Glutamatergic neuron (in vitro differentiated cells): ENCODE data around the gene HOXD8. TPM values are rescaled to one million over a fixed set of nuclear protein-coding genes. Genes with fewer than 3 reads are reported as not detected.

Experiments
- DNase-seq: peaks from one replicate; pipeline ENCODE4 v3.0.0; 2022
- H3K27ac Mint-ChIP-seq: one replicate; pipeline ENCODE4 v1.8.0; 2020; ENCODE audit warnings: mild to moderate bottlenecking, mixed read lengths, inconsistent platforms; ENCODE audit not compliant: unreplicated experiment
- H3K27me3 Mint-ChIP-seq: one replicate; pipeline ENCODE4 v1.8.0; 2020; ENCODE audit warnings: mild to moderate bottlenecking, moderate library complexity, mixed read lengths, inconsistent platforms; ENCODE audit not compliant: unreplicated experiment
- H3K36me3 Mint-ChIP-seq: one replicate; pipeline ENCODE4 v1.8.0; 2020; ENCODE audit warnings: mild to moderate bottlenecking, mixed read lengths, inconsistent platforms; ENCODE audit not compliant: unreplicated experiment
- H3K4me1 Mint-ChIP-seq: one replicate; pipeline ENCODE4 v1.8.0; 2020; ENCODE audit warnings: mild to moderate bottlenecking, low read depth, mixed read lengths, inconsistent platforms; ENCODE audit not compliant: unreplicated experiment
- H3K4me3 Mint-ChIP-seq: one replicate; pipeline ENCODE4 v1.8.0; 2020; ENCODE audit warnings: mild to moderate bottlenecking, mixed read lengths, inconsistent platforms; ENCODE audit not compliant: unreplicated experiment
- H3K9me3 Mint-ChIP-seq: one replicate; pipeline ENCODE4 v1.8.0; 2020; ENCODE audit warnings: mild to moderate bottlenecking, moderate library complexity, mixed read lengths, inconsistent platforms; ENCODE audit not compliant: unreplicated experiment
- CTCF ChIP-seq: fragments of 200-600 bp; sonication (generic); IDR thresholded peaks from one replicate; pipeline ENCODE4 v1.5.0; 2021; ENCODE audit not compliant: partially characterized antibody, unreplicated experiment
- total RNA-seq: library from RNA; stranded (reverse); fragmentation: NEBNext Ultra II Directional; extraction: Animal tissue kit (Norgen Biotek cat#: 25700); gene quantifications from one replicate; pipeline ENCODE4 v1.2.1, GENCODE V29; 2021; ENCODE audit not compliant: unreplicated experiment

The HOXD8 gene
- total RNA-seq, 1 donor from 2014 or later, result 0.27 TPM

- peaks cover 4% of the 10 kb centered on the region for H3K36me3 Mint-ChIP-seq
- DNase-seq, result no peak
- no peak overlapping the region for H3K27ac Mint-ChIP-seq
- peaks cover 28% of the 10 kb centered on the region for H3K9me3 Mint-ChIP-seq
- H3K27me3 Mint-ChIP-seq, result peaks cover 52% of the 10 kb centered on the region
- no peak for TF ChIP-seq CTCF
- H3K4me1 Mint-ChIP-seq, result peaks cover 14% of the 10 kb centered on the region
- H3K4me3 Mint-ChIP-seq, result no peak overlapping the region
Observed at GRCh38 chr2:176095421-176095820, 34.1 kb upstream of the HOXD8 start.

- H3K4me3 Mint-ChIP-seq, result peak overlapping the region; percentile 75
- H3K27me3 Mint-ChIP-seq, result peaks cover 46% of the 10 kb centered on the region
- DNase-seq, result no peak
- H3K27ac Mint-ChIP-seq, result no peak overlapping the region
- H3K9me3 Mint-ChIP-seq, result peaks cover 24% of the 10 kb centered on the region
- H3K36me3 Mint-ChIP-seq, result peaks cover 4% of the 10 kb centered on the region
- no peak for TF ChIP-seq CTCF
- H3K4me1 Mint-ChIP-seq, result peaks cover 14% of the 10 kb centered on the region
Observed at GRCh38 chr2:176096243-176096985, 33.1 kb upstream of the HOXD8 start.

GRCh38 chr2:176096986-176097819 is 32.3 kb upstream of the HOXD8 start:
- peaks cover 43% of the 10 kb centered on the region for H3K27me3 Mint-ChIP-seq
- peaks cover 14% of the 10 kb centered on the region for H3K4me1 Mint-ChIP-seq
- H3K27ac Mint-ChIP-seq, result peak overlapping the region; percentile 22
- H3K9me3 Mint-ChIP-seq, result peaks cover 17% of the 10 kb centered on the region
- peak overlapping the region; percentile 82 for H3K4me3 Mint-ChIP-seq
- H3K36me3 Mint-ChIP-seq, result peaks cover 4% of the 10 kb centered on the region
- TF ChIP-seq CTCF, result peak; percentile 53
- peak; percentile 88 for DNase-seq

GRCh38 chr2:176097820-176098365 is 31.6 kb upstream of the HOXD8 start:
- Mint-ChIP-seq H3K27ac (peak overlapping the region; percentile 12), H3K4me1 (peaks cover 14% of the 10 kb centered on the region), H3K27me3 (peaks cover 49% of the 10 kb centered on the region), H3K9me3 (peaks cover 18% of the 10 kb centered on the region), H3K4me3 (peak overlapping the region; percentile 82), H3K36me3 (peaks cover 4% of the 10 kb centered on the region)
- no peak for TF ChIP-seq CTCF
- DNase-seq, result no peak
